NCI-H1417 (cell line): ENCODE results near the gene RALGAPB.
"Not testable (repeated sequence)": the region's sequence is repeated elsewhere in the genome, so short reads cannot be mapped to it uniquely, and the experiment has no call there.

Experiments
- DNase-seq, 3 experiments: peaks; one replicate each; lab custom pipeline; 2025; lab: John Stamatoyannopoulos, UW

RALGAPB gene

GRCh38 chr20:38447251-38447661, 25.4 kb upstream of the RALGAPB start:
- DNase-seq: no peak

GRCh38 chr20:38447931-38448675, 24.5 kb upstream of the RALGAPB start:
- DNase-seq: no peak

GRCh38 chr20:38449046-38449445, 23.6 kb upstream of the RALGAPB start:
- no peak for DNase-seq

- DNase-seq: no peak
Measured at GRCh38 chr20:38450412-38450975, 22.1 kb upstream of the RALGAPB start.

- DNase-seq: no peak
Measured at GRCh38 chr20:38452880-38453624, 19.6 kb upstream of the RALGAPB start.

- peak in 1 of 3 experiments; percentile 22 for DNase-seq
Measured at GRCh38 chr20:38453941-38454340, 18.7 kb upstream of the RALGAPB start.

- no peak for DNase-seq
Measured at GRCh38 chr20:38454556-38455473, 17.8 kb upstream of the RALGAPB start.

- DNase-seq: no peak
Measured at GRCh38 chr20:38458314-38458713, 14.3 kb upstream of the RALGAPB start.

GRCh38 chr20:38460040-38460623, 12.5 kb upstream of the RALGAPB start:
- DNase-seq: peak; percentile 27 to 84 (median 82)

GRCh38 chr20:38460631-38461030, 12.0 kb upstream of the RALGAPB start:
- not testable (repeated sequence) for DNase-seq

GRCh38 chr20:38461167-38461566, 11.5 kb upstream of the RALGAPB start:
- not testable (repeated sequence) for DNase-seq

- not testable (repeated sequence) for DNase-seq
Measured at GRCh38 chr20:38461569-38461968, 11.1 kb upstream of the RALGAPB start.

GRCh38 chr20:38466171-38466570, 6.5 kb upstream of the RALGAPB start:
- no peak for DNase-seq

- DNase-seq: no peak
Measured at GRCh38 chr20:38466983-38467382, 5.7 kb upstream of the RALGAPB start.

GRCh38 chr20:38471245-38471644, 1.4 kb upstream of the RALGAPB start:
- DNase-seq: no peak

- peak in 1 of 3 experiments; percentile 31 for DNase-seq
Measured at GRCh38 chr20:38471987-38472512, 593 bp upstream of the RALGAPB start.

- DNase-seq: no peak
Measured at GRCh38 chr20:38473367-38473795, 738 bp downstream of the RALGAPB start.

- DNase-seq: no peak
Measured at GRCh38 chr20:38477747-38478146, 5.1 kb downstream of the RALGAPB start.

GRCh38 chr20:38479596-38479995, 7.0 kb downstream of the RALGAPB start:
- DNase-seq: no peak

GRCh38 chr20:38485041-38485440, 12.4 kb downstream of the RALGAPB start:
- DNase-seq: no peak

- DNase-seq: no peak
Measured at GRCh38 chr20:38489181-38489580, 16.5 kb downstream of the RALGAPB start.
